ENCODE results near the gene MTIF2. TPM values are rescaled to one million over a fixed set of nuclear protein-coding genes. Genes with fewer than 3 reads are reported as not detected.

The MTIF2 gene
- total RNA-seq, 5 donors from 2014 or later (not counting 1 experiment from before 2014, with no cell fraction given) = 21.1 to 31.5 (median 29.4) TPM

DNA sequence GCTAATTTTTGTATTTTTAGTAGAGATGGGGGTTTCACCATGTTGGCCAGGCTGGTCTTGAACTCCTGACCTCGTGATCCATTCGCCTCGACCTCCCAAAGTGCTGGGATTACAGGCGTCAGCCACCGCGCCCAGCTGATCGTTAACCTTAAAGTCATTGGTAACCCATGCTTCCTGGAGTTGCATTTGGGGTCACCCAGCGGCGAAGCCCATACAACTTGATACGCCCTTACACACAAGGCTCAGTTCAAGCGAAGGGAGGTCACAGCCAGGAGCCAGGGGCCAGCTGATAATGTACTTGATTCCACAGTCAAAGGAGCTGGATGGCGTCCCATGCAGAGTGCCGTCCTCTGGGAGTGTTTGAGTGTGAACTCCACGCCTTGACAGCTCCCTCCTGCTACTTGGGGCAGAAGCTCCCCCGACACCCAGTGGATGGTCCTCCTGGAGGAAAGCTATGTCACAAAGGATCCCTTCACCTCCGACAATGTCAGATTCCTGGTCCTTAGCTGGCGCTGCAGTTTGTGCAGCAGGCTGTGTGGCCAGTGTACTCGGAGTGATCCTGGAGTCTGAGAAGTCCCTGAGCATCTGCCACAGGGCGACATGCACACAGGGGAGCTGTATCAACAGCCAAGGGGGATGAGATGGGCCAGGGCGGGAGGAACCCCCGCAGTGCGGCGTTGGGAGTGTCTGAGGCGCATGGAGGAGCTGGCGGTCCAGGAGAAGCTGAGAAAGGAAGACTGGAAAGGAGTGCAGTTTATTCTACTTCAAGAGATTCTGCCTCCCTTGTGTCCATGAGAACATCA lies 44.9 kb downstream of the MTIF2 start:
- Histone ChIP-seq H3K27ac (ENCODE audit: low read length) (peak overlapping the region; percentile 73), H3K4me1 (ENCODE audit: control insufficient read depth in 1 of 2, extremely low read depth in 1 of 2, insufficient read depth in 2 of 2, low read length in 2 of 2) (peaks cover 22 to 31% of the 10 kb centered on the region in 2 experiments), H3K27me3 (replicated peaks in 1 of 2; ENCODE audit: control insufficient read depth in 2 of 2, extremely low read depth in 1 of 2, insufficient read depth in 2 of 2, low read length in 1 of 2) (no peaks in the 10 kb centered on the region), H3K36me3 (ENCODE audit: control insufficient read depth in 2 of 2, extremely low read depth in 1 of 2, insufficient read depth in 1 of 2, low read length in 1 of 2) (peaks cover 0 to 4% of the 10 kb centered on the region in 2 donors), H3K9me3 (no peaks in the 10 kb centered on the region), H3K4me3 (ENCODE audit: control insufficient read depth in 1 of 2, extremely low read depth in 1 of 2, low read length in 1 of 2) (peak overlapping the region in 1 of 2 donors; percentile 54)
- ATAC-seq (replicated peaks in 1 of 4) = no peak
- DNase-seq = peak in 4 of 35 experiments; percentile 5 to 30 (median 8)
- H3K9me3 Mint-ChIP-seq = peaks cover 0 to 5% (median 0%) of the 10 kb centered on the region in 3 donors
- no peaks in the 10 kb centered on the region for H3K27me3 Mint-ChIP-seq
- ChIA-PET POLR2A (interaction anchor here (0.5 to 3.9 kb wide), 12 partner anchors 8 to 895 kb away, joined by 3 to 14 read pairs (median 4); partner anchors contain the start of genes CLHC1 (in 2 of the 2), RPS27A (in 2 of the 2) and RTN4 (in 1 of the 2)), CTCF (interaction anchor here (0.7 to 2.1 kb wide), 5 partner anchors 9 to 520 kb away, joined by 3 to 9 read pairs (median 3); partner anchors contain the start of genes CLHC1 (in 1 of the 2) and RPS27A (in 1 of the 2))
- peaks cover 41 to 51% (median 50%) of the 10 kb centered on the region in 3 donors for H3K4me1 Mint-ChIP-seq
- WGBS (ENCODE audit: insufficient coverage) = 96% methylated on average over 23 of the region's 25 CpGs
- peak overlapping the region; percentile 83 to 86 for H3K27ac Mint-ChIP-seq
- no peaks in the 10 kb centered on the region for H3K36me3 Mint-ChIP-seq
- peak overlapping the region; percentile 77 to 85 (median 79) for H3K4me3 Mint-ChIP-seq

DNA sequence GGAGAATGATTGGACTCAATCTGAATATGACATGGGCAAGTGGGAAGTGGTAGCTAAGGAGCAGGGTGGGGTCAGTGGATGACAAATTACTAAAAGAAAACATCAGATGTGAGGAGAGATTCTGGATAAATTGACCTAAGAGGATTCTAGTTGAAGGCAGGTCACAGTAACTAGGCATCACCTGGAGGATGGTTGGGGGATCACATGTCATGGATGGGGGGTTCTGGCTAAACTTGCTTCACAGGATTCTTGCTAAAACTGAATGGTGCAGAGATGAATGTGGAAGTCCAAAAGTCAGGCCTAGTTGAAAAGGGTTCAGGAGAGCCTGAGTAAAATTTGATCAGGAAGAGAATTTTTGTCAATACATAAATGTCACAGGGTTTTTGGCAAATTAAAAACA lies 55.2 kb downstream of the MTIF2 start:
- Mint-ChIP-seq H3K4me3 (no peak overlapping the region), H3K27ac (no peak overlapping the region), H3K9me3 (no peaks in the 10 kb centered on the region), H3K27me3 (no peaks in the 10 kb centered on the region), H3K36me3 (no peaks in the 10 kb centered on the region), H3K4me1 (no peaks in the 10 kb centered on the region)
- Histone ChIP-seq H3K9me3 (no peaks in the 10 kb centered on the region), H3K4me3 (ENCODE audit: control insufficient read depth in 1 of 2, extremely low read depth in 1 of 2, low read length in 1 of 2) (no peak overlapping the region), H3K4me1 (ENCODE audit: control insufficient read depth in 1 of 2, extremely low read depth in 1 of 2, insufficient read depth in 2 of 2, low read length in 2 of 2) (no peaks in the 10 kb centered on the region), H3K36me3 (ENCODE audit: control insufficient read depth in 2 of 2, extremely low read depth in 1 of 2, insufficient read depth in 1 of 2, low read length in 1 of 2) (no peaks in the 10 kb centered on the region), H3K27me3 (replicated peaks in 1 of 2; ENCODE audit: control insufficient read depth in 2 of 2, extremely low read depth in 1 of 2, insufficient read depth in 2 of 2, low read length in 1 of 2) (no peaks in the 10 kb centered on the region), H3K27ac (ENCODE audit: low read length) (no peak overlapping the region)
- CTCF ChIA-PET = no interaction called here
- POLR2A ChIA-PET = interaction anchor here (0.6 to 1.7 kb wide), 2 partner anchors 287 to 306 kb away, joined by 3 read pairs; no protein-coding TSS in a partner anchor
- ATAC-seq (replicated peaks in 1 of 4) (no peak), DNase-seq (no peak)

DNA sequence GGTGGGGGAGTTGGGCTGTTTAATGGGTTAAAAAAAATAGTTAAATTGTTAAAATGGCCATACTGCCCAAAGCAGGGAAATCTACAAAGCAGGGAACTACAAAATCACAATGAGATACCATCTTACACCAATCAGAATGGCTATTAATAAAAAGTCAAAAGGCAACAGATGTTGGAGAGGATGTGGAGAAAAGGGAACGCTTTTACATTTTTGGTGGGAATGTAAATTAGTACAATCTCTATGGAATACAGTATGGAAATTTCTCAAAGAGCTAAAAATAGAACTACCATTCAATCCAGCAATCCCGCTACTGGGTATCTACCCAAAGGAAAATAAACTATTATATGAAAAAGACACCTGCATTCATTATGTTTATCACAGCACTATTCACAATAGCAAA lies 64.1 kb downstream of the MTIF2 start:
- DNase-seq (no peak), ATAC-seq (replicated peaks in 1 of 4) (no peak)
- H3K4me1 ChIP-seq (ENCODE audit: control insufficient read depth in 1 of 2, extremely low read depth in 1 of 2, insufficient read depth in 2 of 2, low read length in 2 of 2) = no peaks in the 10 kb centered on the region
- Mint-ChIP-seq H3K36me3 (peaks cover 39% of the 10 kb centered on the region), H3K4me3 (no peak overlapping the region), H3K9me3 (peaks cover 6 to 31% (median 17%) of the 10 kb centered on the region in 3 donors), H3K27me3 (no peaks in the 10 kb centered on the region), H3K4me1 (no peaks in the 10 kb centered on the region), H3K27ac (no peak overlapping the region)
- no CpG with 5 or more reads among the region's 2 CpGs for WGBS (ENCODE audit: insufficient coverage)
- H3K4me3 ChIP-seq (ENCODE audit: control insufficient read depth in 1 of 2, extremely low read depth in 1 of 2, low read length in 1 of 2) = no peak overlapping the region
- ChIA-PET CTCF (interaction anchor here in 1 of 2 donors (0.7 kb wide), 1 partner anchor 183 kb away, joined by 3 read pairs; no protein-coding TSS in a partner anchor), POLR2A (no interaction called here)
- no peaks in the 10 kb centered on the region for H3K9me3 ChIP-seq
- peaks cover 0 to under 1% of the 10 kb centered on the region in 2 donors for H3K36me3 ChIP-seq (ENCODE audit: control insufficient read depth in 2 of 2, extremely low read depth in 1 of 2, insufficient read depth in 1 of 2, low read length in 1 of 2)
- no peaks in the 10 kb centered on the region for H3K27me3 ChIP-seq (replicated peaks in 1 of 2; ENCODE audit: control insufficient read depth in 2 of 2, extremely low read depth in 1 of 2, insufficient read depth in 2 of 2, low read length in 1 of 2)
- no peak overlapping the region for H3K27ac ChIP-seq (ENCODE audit: low read length)

DNA sequence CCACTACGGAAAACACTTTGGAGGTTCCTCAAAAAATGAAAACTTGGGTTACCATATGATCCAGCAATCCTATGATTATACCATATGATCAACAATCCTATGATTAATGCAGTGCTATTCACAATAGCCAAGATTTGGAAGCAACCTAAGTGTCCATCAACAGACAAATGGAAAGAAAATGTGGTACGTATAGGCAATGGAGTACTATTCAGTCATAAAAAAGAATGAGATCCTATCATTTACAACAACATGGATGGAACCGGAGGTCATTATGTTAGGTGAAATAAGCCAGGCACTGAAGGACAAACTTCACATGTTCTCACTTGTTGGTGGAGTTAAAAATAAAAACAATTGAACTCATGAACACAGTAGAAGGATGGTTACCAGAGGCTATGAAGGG lies 64.5 kb downstream of the MTIF2 start:
- Mint-ChIP-seq H3K36me3 (peaks cover 41% of the 10 kb centered on the region), H3K27ac (no peak overlapping the region), H3K4me1 (no peaks in the 10 kb centered on the region), H3K9me3 (peaks cover 6 to 35% (median 19%) of the 10 kb centered on the region in 3 donors), H3K4me3 (no peak overlapping the region), H3K27me3 (no peaks in the 10 kb centered on the region)
- Histone ChIP-seq H3K9me3 (no peaks in the 10 kb centered on the region), H3K4me1 (ENCODE audit: control insufficient read depth in 1 of 2, extremely low read depth in 1 of 2, insufficient read depth in 2 of 2, low read length in 2 of 2) (no peaks in the 10 kb centered on the region), H3K27me3 (replicated peaks in 1 of 2; ENCODE audit: control insufficient read depth in 2 of 2, extremely low read depth in 1 of 2, insufficient read depth in 2 of 2, low read length in 1 of 2) (no peaks in the 10 kb centered on the region), H3K4me3 (ENCODE audit: control insufficient read depth in 1 of 2, extremely low read depth in 1 of 2, low read length in 1 of 2) (no peak overlapping the region), H3K36me3 (ENCODE audit: control insufficient read depth in 2 of 2, extremely low read depth in 1 of 2, insufficient read depth in 1 of 2, low read length in 1 of 2) (peaks cover 0 to 3% of the 10 kb centered on the region in 2 donors), H3K27ac (ENCODE audit: low read length) (no peak overlapping the region)
- CTCF ChIA-PET = no interaction called here
- POLR2A ChIA-PET = no interaction called here
- ATAC-seq (replicated peaks in 1 of 4) (no peak), DNase-seq (no peak)
- no CpG with 5 or more reads among the region's 3 CpGs for WGBS (ENCODE audit: insufficient coverage)

DNA sequence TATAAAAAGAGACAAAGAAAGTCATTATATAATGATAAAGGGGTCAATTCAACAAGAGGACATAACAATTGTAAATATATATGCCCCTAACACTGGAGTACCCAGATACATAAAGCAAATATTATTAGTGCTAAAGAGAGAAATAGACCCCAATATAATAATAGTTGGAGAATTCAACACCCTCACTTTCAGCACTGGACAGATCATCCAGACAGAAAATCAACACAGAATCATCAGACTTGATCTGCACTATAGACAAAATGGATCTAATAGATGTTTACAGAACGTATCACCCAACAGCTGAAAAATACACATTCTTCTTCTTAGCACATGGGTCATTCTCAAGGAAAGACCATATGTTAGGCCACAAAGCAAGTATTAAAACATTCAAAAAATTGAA lies 68.6 kb downstream of the MTIF2 start:
- ChIA-PET CTCF (no interaction called here), POLR2A (no interaction called here)
- no peaks in the 10 kb centered on the region for H3K9me3 ChIP-seq
- H3K4me1 Mint-ChIP-seq = no peaks in the 10 kb centered on the region
- H3K4me3 ChIP-seq (ENCODE audit: control insufficient read depth in 1 of 2, extremely low read depth in 1 of 2, low read length in 1 of 2) = no peak overlapping the region
- H3K27ac Mint-ChIP-seq = no peak overlapping the region
- DNase-seq (no peak), ATAC-seq (replicated peaks in 1 of 4) (no peak)
- H3K4me1 ChIP-seq (ENCODE audit: control insufficient read depth in 1 of 2, extremely low read depth in 1 of 2, insufficient read depth in 2 of 2, low read length in 2 of 2) = no peaks in the 10 kb centered on the region
- peaks cover 6 to 39% (median 22%) of the 10 kb centered on the region in 3 donors for H3K9me3 Mint-ChIP-seq
- 100% methylated on average over 1 of the region's 1 CpG for WGBS (ENCODE audit: insufficient coverage)
- no peak overlapping the region for H3K27ac ChIP-seq (ENCODE audit: low read length)
- no peak overlapping the region for H3K4me3 Mint-ChIP-seq
- H3K36me3 Mint-ChIP-seq = peaks cover 63% of the 10 kb centered on the region
- H3K27me3 ChIP-seq (replicated peaks in 1 of 2; ENCODE audit: control insufficient read depth in 2 of 2, extremely low read depth in 1 of 2, insufficient read depth in 2 of 2, low read length in 1 of 2) = no peaks in the 10 kb centered on the region
- H3K36me3 ChIP-seq (ENCODE audit: control insufficient read depth in 2 of 2, extremely low read depth in 1 of 2, insufficient read depth in 1 of 2, low read length in 1 of 2) = peaks cover 0 to 3% of the 10 kb centered on the region in 2 donors
- H3K27me3 Mint-ChIP-seq = no peaks in the 10 kb centered on the region

DNA sequence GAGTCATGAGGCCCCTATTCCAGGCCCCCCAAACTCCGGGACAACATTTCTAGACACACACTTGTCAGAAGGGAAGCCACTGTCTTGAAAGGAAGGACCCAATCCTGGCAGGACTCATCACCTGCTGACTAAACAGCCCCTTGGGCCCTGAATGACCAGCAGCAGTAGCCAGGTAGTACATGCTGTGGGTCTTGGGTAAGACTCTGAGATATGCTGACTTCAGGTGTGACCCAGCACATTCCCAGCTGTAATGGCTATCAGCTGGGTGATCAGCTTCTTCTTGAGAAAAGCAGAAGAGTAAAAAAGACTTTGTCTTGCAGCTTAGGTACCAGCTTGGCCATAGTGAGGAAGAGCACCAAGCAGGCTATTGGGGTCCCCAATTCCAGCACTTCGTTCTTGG lies 72.5 kb downstream of the MTIF2 start:
- no peaks in the 10 kb centered on the region for H3K27me3 ChIP-seq (replicated peaks in 1 of 2; ENCODE audit: control insufficient read depth in 2 of 2, extremely low read depth in 1 of 2, insufficient read depth in 2 of 2, low read length in 1 of 2)
- WGBS (ENCODE audit: insufficient coverage) = 83% methylated on average over 1 of the region's 2 CpGs
- DNase-seq (no peak), ATAC-seq (replicated peaks in 1 of 4) (no peak)
- ChIA-PET CTCF (interaction anchor here in 1 of 2 donors (0.7 kb wide), 1 partner anchor 15 kb away, joined by 4 read pairs; no protein-coding TSS in a partner anchor), POLR2A (no interaction called here)
- H3K4me3 Mint-ChIP-seq = no peak overlapping the region
- H3K4me1 ChIP-seq (ENCODE audit: control insufficient read depth in 1 of 2, extremely low read depth in 1 of 2, insufficient read depth in 2 of 2, low read length in 2 of 2) = no peaks in the 10 kb centered on the region
- peaks cover 47% of the 10 kb centered on the region for H3K36me3 Mint-ChIP-seq
- H3K27ac ChIP-seq (ENCODE audit: low read length) = no peak overlapping the region
- H3K4me3 ChIP-seq (ENCODE audit: control insufficient read depth in 1 of 2, extremely low read depth in 1 of 2, low read length in 1 of 2) = no peak overlapping the region
- peaks cover 3 to 27% (median 19%) of the 10 kb centered on the region in 3 donors for H3K9me3 Mint-ChIP-seq
- no peaks in the 10 kb centered on the region for H3K27me3 Mint-ChIP-seq
- H3K27ac Mint-ChIP-seq = no peak overlapping the region
- H3K9me3 ChIP-seq = no peaks in the 10 kb centered on the region
- H3K36me3 ChIP-seq (ENCODE audit: control insufficient read depth in 2 of 2, extremely low read depth in 1 of 2, insufficient read depth in 1 of 2, low read length in 1 of 2) = peaks cover 0 to 3% of the 10 kb centered on the region in 2 donors
- no peaks in the 10 kb centered on the region for H3K4me1 Mint-ChIP-seq
